ENCODE data around the gene SIK3.
"Not testable (repeated sequence)": the region's sequence is repeated elsewhere in the genome, so short reads cannot be mapped to it uniquely, and the experiment has no call there.

The SIK3 gene

GRCh38 chr11:116835042-116835772 lies 263.0 kb downstream of the SIK3 start:
- no peak for DNase-seq

- DNase-seq, result not testable (repeated sequence)
Observed at GRCh38 chr11:116834535-116835041, 263.6 kb downstream of the SIK3 start.

DNA sequence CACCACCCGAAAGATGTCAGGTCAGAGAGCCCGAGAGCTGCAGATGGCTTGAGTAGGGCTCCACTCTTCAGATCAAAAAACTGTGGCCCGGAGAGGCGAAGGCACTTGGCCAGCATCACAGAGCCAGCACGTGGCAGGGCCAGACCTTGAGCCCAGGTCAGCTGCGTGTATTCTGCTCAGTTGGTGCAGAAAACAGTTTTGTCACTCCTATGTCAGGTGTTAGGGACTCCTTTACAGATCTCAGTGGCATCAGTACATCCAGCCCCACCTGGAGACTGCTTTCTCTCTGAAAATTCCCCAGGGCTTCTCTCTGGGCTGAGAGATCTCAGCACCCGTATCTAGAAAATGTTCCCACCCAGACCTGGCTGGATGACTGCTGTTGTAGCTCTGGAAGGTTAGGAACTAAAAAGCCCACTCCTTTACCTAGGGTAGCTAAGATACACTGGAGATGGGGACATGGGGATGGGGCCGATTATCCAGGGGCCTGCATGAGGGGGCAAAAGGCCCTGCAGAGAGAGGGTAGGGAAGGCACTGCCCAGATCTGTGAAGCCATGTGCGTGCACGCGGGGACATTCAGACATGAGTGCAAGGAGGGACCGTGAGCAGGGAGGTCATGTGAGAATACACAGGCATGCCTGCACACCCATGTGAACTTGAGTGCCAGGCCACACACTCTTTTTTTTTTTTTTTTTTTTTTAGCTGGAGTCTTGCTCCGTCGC lies 264.3 kb downstream of the SIK3 start:
- no peak for DNase-seq

DNA sequence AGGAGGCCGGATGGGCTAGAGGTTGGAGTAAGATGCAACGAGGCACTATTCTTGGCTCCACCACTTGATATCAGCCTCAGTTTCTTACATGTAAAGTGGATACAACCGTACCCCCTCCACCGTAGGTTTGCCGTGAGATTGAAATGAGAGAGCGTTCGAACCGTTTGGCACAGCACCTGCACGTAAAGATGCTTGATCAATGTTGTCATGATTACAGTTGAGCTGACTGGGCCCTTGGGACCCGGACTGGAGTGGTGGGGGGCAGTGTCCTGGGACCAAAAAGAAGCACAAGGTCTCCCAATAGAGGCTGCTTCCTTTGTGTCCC lies 264.8 kb downstream of the SIK3 start:
- no peak for DNase-seq

GRCh38 chr11:116832350-116833290 lies 265.6 kb downstream of the SIK3 start:
- no peak for DNase-seq

DNA sequence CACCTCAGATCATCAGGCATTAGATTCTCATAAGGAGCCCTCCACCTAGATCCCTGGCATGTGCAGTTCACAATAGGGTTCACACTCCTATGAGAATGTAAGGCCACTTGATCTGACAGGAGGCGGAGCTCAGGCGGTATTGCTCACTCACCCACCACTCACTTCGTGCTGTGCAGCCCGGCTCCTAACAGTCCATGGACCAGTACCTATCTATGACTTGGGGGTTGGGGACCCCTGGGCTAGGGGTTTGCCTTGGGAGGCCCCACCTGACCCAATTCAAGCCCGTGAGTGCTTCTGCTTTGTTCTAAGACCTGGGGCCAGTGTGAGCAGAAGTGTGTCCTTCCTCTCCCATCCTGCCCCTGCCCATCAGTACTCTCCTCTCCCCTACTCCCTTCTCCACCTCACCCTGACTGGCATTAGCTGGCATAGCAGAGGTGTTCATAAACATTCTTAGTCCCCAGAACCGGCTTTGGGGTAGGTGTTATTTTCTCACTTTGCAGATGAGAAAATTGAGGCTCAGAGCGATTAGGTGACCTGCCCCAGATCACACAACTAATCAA lies 266.4 kb downstream of the SIK3 start:
- no peak for DNase-seq

DNA sequence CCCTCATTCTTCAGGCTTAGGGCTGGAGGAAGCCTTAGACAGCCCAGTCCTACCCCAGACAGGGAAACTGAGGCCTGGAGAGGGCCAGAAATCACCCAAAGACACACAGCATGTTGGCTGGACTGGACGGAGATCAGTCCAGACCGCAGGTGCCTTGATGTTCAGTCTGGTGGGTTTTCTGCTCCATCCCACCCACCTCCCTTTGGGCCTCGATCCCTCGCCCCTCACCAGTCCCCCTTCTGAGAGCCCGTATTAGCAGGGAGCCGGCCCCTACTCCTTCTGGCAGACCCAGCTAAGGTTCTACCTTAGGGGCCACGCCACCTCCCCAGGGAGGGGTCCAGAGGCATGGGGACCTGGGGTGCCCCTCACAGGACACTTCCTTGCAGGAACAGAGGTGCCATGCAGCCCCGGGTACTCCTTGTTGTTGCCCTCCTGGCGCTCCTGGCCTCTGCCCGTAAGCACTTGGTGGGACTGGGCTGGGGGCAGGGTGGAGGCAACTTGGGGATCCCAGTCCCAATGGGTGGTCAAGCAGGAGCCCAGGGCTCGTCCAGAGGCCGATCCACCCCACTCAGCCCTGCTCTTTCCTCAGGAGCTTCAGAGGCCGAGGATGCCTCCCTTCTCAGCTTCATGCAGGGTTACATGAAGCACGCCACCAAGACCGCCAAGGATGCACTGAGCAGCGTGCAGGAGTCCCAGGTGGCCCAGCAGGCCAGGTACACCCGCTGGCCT lies 267.9 kb downstream of the SIK3 start:
- DNase-seq, result no peak

DNA sequence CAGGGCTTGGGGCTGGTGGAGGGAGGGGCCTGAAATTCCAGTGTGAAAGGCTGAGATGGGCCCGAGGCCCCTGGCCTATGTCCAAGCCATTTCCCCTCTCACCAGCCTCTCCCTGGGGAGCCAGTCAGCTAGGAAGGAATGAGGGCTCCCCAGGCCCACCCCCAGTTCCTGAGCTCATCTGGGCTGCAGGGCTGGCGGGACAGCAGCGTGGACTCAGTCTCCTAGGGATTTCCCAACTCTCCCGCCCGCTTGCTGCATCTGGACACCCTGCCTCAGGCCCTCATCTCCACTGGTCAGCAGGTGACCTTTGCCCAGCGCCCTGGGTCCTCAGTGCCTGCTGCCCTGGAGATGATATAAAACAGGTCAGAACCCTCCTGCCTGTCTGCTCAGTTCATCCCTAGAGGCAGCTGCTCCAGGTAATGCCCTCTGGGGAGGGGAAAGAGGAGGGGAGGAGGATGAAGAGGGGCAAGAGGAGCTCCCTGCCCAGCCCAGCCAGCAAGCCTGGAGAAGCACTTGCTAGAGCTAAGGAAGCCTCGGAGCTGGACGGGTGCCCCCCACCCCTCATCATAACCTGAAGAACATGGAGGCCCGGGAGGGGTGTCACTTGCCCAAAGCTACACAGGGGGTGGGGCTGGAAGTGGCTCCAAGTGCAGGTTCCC lies 268.6 kb downstream of the SIK3 start, which contains the start of gene APOC3:
TSS of gene APOC3 (plus strand) at position 383 of the 659 bp plus-strand sequence. CDS start 676 bp downstream, outside the sequence.
- no peak for DNase-seq

DNA sequence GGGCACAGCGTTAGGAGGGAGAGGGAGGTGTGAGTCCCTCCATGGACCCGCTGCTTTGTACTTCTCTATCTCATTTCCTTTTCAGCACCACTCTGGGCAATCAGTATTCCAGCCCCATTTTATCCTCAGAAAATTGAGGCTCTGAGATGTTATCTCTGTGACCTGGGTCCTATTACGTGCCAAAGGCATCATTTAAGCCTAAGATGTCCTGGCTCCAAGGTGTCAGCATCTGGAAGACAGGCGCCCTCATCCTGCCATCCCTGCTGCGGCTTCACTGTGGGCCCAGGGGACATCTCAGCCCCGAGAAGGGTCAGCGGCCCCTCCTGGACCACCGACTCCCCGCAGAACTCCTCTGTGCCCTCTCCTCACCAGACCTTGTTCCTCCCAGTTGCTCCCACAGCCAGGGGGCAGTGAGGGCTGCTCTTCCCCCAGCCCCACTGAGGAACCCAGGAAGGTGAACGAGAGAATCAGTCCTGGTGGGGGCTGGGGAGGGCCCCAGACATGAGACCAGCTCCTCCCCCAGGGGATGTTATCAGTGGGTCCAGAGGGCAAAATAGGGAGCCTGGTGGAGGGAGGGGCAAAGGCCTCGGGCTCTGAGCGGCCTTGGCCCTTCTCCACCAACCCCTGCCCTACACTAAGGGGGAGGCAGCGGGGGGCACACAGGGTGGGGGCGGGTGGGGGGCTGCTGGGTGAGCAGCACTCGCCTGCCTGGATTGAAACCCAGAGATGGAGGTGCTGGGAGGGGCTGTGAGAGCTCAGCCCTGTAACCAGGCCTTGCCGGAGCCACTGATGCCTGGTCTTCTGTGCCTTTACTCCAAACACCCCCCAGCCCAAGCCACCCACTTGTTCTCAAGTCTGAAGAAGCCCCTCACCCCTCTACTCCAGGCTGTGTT lies 269.4 kb downstream of the SIK3 start:
- DNase-seq, result no peak

GRCh38 chr11:116827461-116827860 lies 270.8 kb downstream of the SIK3 start:
- no peak for DNase-seq

GRCh38 chr11:116826751-116827431 lies 271.3 kb downstream of the SIK3 start:
- no peak for DNase-seq

- no peak for DNase-seq
Observed at GRCh38 chr11:116825854-116826750, 272.1 kb downstream of the SIK3 start.

GRCh38 chr11:116825434-116825833 lies 272.8 kb downstream of the SIK3 start:
- no peak for DNase-seq

DNA sequence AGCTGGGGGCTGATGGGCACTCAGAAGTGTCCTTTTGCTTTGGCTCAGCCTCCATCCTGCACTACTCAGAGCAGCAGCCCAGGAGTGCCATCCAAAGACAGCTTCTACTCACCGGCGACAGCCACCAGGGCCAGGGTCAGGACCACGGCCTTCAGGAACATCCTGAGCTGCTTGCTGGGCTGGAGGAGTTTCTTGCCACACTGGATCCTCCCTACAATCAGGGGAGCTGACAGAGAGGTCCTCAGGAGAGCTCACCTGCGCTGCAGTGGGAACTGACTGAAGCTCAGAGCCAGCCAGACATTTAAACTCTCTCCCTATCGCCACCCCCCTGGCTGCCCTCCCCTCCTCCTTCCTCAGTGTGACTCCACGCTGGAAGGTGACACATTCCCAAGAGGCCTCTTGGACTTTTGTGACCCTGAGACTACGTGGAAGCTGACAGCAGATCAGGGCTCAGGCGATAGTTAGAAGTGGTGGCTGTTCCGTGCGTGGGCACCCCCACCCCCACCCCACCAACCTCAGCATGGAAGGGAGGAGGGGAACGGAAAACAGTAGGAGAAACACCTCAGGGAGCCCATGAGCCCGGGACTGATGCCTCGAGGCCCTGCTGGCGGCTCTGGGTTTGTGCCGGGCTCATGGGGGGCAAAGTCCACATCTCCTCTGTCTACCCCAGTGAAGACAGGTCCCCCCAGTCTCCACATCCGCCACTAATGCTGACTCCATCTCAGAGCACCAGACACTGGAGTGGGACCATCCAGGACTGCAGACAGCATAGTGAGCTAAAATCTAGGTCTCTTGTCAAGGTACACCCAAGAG lies 275.0 kb downstream of the SIK3 start, which contains the start of gene APOA4:
TSS of gene APOA4 (minus strand) at position 274 of the 813 bp plus-strand sequence. CDS start at position 161, 113 bp downstream.
- DNase-seq, result no peak

DNA sequence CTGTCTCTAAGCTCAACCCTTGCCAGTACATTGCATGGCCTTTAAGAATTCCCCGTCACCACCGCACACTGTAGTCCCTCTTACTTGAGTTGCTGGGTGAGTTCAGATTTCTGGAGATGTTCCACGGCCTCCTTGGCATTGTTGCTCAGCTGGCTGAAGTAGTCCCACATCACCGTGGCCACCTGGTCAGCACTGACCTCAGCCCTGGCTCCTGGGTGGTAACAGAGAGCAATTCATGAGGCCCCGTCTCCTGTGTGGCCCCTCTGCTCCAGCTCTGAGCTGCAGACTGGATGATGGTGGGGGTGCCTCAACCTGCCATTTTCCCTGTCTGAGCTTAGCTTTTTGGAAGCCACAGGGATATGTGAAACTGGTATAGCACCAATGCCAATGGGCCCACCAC lies 275.7 kb downstream of the SIK3 start:
- DNase-seq, result no peak

DNA sequence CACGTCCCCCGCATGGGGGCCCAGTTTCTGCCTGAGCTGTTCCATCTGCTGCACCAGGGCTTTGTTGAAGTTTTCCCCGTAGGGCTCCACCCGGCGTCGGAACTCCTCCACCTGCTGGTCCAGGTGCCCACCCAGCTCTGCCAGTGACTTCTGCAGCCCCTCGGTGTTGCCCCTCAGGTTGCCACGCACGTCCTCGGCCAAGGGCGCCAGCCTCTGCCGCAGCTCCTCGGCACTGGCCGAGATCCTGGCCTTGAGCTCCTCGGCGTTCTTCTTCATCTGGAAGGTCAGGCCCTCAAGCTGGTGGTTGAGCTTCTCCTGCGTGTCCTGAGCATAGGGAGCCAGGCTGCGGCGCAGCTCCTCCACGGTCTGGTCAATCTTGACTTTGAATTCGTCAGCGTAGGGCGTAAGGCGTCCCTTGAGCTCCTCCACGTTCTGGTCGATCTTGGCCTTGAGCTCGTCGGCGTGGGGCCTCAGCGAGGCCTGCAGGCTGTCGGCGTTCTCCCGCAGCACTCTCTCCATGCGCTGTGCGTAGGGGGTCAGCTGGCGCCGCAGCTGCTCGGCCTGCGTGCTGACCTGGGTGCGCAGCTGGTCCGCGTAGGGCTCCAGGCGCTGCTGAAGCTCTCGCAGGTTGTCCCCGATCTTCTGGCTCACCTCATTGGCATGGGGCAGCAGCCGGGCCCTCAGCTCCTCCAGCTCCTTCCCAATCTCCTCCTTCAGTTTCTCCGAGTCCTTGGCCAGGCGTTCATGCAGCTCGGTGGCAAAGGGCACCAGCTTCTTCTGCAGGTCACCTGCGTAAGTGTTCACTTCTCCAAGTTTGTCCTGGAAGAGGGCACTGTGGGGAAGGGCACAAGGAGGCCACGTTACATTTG lies 276.9 kb downstream of the SIK3 start:
- no peak for DNase-seq

- DNase-seq, result no peak
Observed at GRCh38 chr11:116819049-116819448, 279.2 kb downstream of the SIK3 start.
